OCI-LY7 (cell line): ENCODE data around the gene NCF2. TPM values are rescaled to one million over a fixed set of nuclear protein-coding genes. Genes with fewer than 3 reads are reported as not detected.

Experiments
- BruUV-seq: library from RNA; stranded (reverse); fragments of 400-500 nt; replicated peaks from 2 replicates; lab custom pipeline; 2021; lab: Mats Ljungman, UMichigan
- CTCF ChIA-PET: fragments of 300-600 bp; sonication (Branson Sonifier 250); formaldehyde crosslinking; loops from one replicate; lab custom pipeline; 2022; ENCODE audit warnings: antibody characterized with exemption; ENCODE audit not compliant: unreplicated experiment; lab: Charles Lee
- POLR2A ChIA-PET: fragments of 300-600 bp; sonication (Branson Sonifier 250); formaldehyde crosslinking; loops from one replicate; lab custom pipeline; 2022; ENCODE audit warnings: antibody characterized with exemption; lab: Charles Lee
- DNase-seq: peaks from one replicate; pipeline ENCODE4 v3.0.0-alpha.2; 2015; ENCODE audit warnings: low spot score
- H2AFZ ChIP-seq: fragments of 200-600 bp; sonication (generic), shearing (Covaris generic); 2 replicates; pipeline ENCODE4 v1.6.1; 2014; ENCODE audit warnings: mild to moderate bottlenecking, antibody characterized with exemption, low read length, moderate library complexity
- H3K27ac ChIP-seq: fragments of 200-600 bp; sonication (generic); 2 replicates; pipeline ENCODE4 v1.5.1; 2014; ENCODE audit warnings: mixed run types, low read depth, mild to moderate bottlenecking, moderate library complexity, low read length, inconsistent platforms; ENCODE audit not compliant: poor library complexity, severe bottlenecking
- H3K36me3 ChIP-seq: fragments of 200-600 bp; sonication (generic); 2 replicates; pipeline ENCODE4 v1.6.1; 2014; ENCODE audit warnings: mild to moderate bottlenecking, antibody characterized with exemption, low read length, moderate library complexity, mixed read lengths; ENCODE audit not compliant: insufficient read depth
- H3K4me1 ChIP-seq: fragments of 200-600 bp; sonication (generic); 2 replicates; pipeline ENCODE4 v1.5.1; 2014; ENCODE audit warnings: mild to moderate bottlenecking, low read length; ENCODE audit not compliant: insufficient read depth, poor library complexity, severe bottlenecking
- H3K4me2 ChIP-seq: fragments of 200-600 bp; sonication (generic); 2 replicates; pipeline ENCODE4 v1.6.1; 2014; ENCODE audit warnings: mild to moderate bottlenecking, low read length
- H3K4me3 ChIP-seq: fragments of 200-600 bp; sonication (generic); 2 replicates; pipeline ENCODE4 v1.5.1; 2014; ENCODE audit warnings: mild to moderate bottlenecking, low read depth, low read length; ENCODE audit not compliant: poor library complexity, severe bottlenecking
- H3K79me2 ChIP-seq: fragments of 200-600 bp; sonication (generic); 2 replicates; pipeline ENCODE4 v1.6.1; 2016; ENCODE audit warnings: low read depth, mild to moderate bottlenecking, low read length, moderate library complexity, mixed read lengths; ENCODE audit not compliant: insufficient read depth
- H3K9me2 ChIP-seq: fragments of 200-600 bp; sonication (generic); 2 replicates; pipeline ENCODE4 v1.6.1; 2016; ENCODE audit warnings: mild to moderate bottlenecking, low read length, mixed read lengths; ENCODE audit not compliant: insufficient read depth
- H3K9me3 ChIP-seq: fragments of 200-600 bp; sonication (generic); 2 replicates; pipeline ENCODE4 v1.6.1; 2014; ENCODE audit warnings: mild to moderate bottlenecking, mixed run types, low read length, mixed read lengths
- H4K20me1 ChIP-seq: fragments of 200-600 bp; sonication (generic); 2 replicates; pipeline ENCODE4 v1.6.1; 2014; ENCODE audit warnings: mild to moderate bottlenecking, antibody characterized with exemption, low read length, moderate library complexity, mixed read lengths; ENCODE audit not compliant: insufficient read depth
- CTCF ChIP-seq: fragments of 200-600 bp; sonication (generic); conservative IDR thresholded peaks from 2 replicates; pipeline ENCODE4 v1.5.1; 2014; ENCODE audit warnings: mild to moderate bottlenecking, antibody characterized with exemption, low read length, moderate library complexity, mixed read lengths
- EZH2phosphoT487 ChIP-seq: fragments of 200-600 bp; sonication (generic); IDR thresholded peaks from 2 replicates; pipeline ENCODE4 v1.6.1; 2018; ENCODE audit warnings: low read depth, borderline replicate concordance, mild to moderate bottlenecking, mixed run types, antibody characterized with exemption, low read length, moderate library complexity, mixed read lengths
- intact Hi-C: fragments of 100-400 bp; cut with micrococcal nuclease; formaldehyde crosslinking; loops from one replicate; pipeline ENCODE4 v1.10.0; 2022; ENCODE audit not compliant: unreplicated experiment
- total RNA-seq, 2 experiments: library from RNA; depleted of rRNA in 1 of 2; stranded (reverse); fragments of >200 nt in 1 of 2; shearing (Covaris generic) in 1 of 2; gene quantifications; 2 replicates each; pipeline ENCODE4 v1.2.3, GENCODE V29; 2014 to 2022

NCF2 gene
- total RNA-seq, 2 experiments from 2014 or later = 4.0 to 17.4 TPM

DNA sequence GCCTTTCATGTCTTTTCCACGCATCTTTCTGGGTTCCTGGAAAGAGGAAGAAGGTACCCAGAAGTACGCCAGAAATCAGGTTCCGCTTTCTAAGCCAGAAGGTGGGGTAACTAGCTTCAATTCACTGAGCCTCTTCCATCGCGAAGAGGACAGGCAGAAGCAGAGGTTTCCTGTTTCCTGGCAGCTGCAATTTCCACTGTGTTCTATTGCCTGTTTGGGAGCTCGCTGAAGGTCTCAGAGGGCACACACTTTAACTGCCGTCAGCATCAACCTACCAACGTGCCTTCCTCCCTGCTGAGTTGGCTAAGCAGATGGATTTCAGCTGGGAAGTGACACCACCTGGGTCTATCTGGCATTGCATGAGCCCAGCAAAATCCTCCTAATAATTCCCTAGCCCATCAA lies 10.0 kb downstream of the NCF2 start:
- peaks cover 37% of the 10 kb centered on the region for H3K4me1 ChIP-seq
- intact Hi-C loops = loop anchor here (2.0 kb wide), 1 partner anchor 109 kb away; no protein-coding TSS in a partner anchor
- peak overlapping the region; percentile 41; the same call in 1 of the 2 replicates for H3K4me2 ChIP-seq
- no peak overlapping the region for H3K27ac ChIP-seq
- CTCF ChIA-PET = interaction anchor here (1.0 to 1.1 kb wide), 2 partner anchors 11 to 304 kb away, joined by 3 read pairs; no protein-coding TSS in a partner anchor
- no peak overlapping the region for H3K4me3 ChIP-seq
- POLR2A ChIA-PET = interaction anchor here (0.6 to 2.3 kb wide), 12 partner anchors 7 to 395 kb away, joined by 3 to 14 read pairs (median 4); partner anchors contain the start of gene NCF2
- no peak for TF ChIP-seq EZH2phosphoT487
- TF ChIP-seq CTCF = peak; percentile 56
- no peaks in the 10 kb centered on the region for H3K79me2 ChIP-seq
- no TSS peak for BruUV-seq
- H3K9me2 ChIP-seq = no peaks in the 10 kb centered on the region
- H2AFZ ChIP-seq = no peak overlapping the region
- no peaks in the 10 kb centered on the region for H3K9me3 ChIP-seq
- peak; percentile 38 for DNase-seq
- no peaks in the 10 kb centered on the region for H3K36me3 ChIP-seq
- no peaks in the 10 kb centered on the region for H4K20me1 ChIP-seq

DNA sequence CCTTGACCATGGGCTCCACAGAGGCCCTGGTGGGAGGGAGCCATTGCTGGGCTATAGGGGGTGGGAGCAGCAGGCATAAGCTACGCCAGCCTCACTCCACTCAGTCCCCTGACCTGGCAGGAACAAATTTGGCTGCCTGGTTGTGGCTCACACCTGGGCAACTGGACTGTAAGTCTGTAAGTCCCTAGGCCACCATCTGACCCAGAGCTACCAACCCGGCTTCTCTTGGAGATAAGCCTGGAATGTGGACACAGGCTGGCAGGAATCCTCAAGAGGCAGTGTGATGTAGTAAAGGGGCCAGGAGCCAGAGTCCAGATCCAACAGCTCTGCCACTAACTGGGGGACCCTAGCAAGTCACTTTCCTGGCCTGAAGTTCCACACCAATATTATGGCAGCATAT lies 11.4 kb downstream of the NCF2 start:
- BruUV-seq = no TSS peak
- Histone ChIP-seq H3K36me3 (no peaks in the 10 kb centered on the region), H3K27ac (no peak overlapping the region), H3K4me3 (no peak overlapping the region), H2AFZ (no peak overlapping the region), H3K79me2 (no peaks in the 10 kb centered on the region), H3K9me2 (no peaks in the 10 kb centered on the region), H4K20me1 (no peaks in the 10 kb centered on the region), H3K4me1 (peaks cover 23% of the 10 kb centered on the region), H3K9me3 (no peaks in the 10 kb centered on the region), H3K4me2 (no peak overlapping the region)
- no peak for DNase-seq
- POLR2A ChIA-PET = interaction anchor here (0.6 to 2.3 kb wide), 5 partner anchors 9 to 504 kb away, joined by 3 to 11 read pairs (median 6); partner anchors contain the start of gene NCF2
- intact Hi-C loops = no loop called here
- CTCF ChIA-PET = no interaction called here
- TF ChIP-seq CTCF (no peak), EZH2phosphoT487 (no peak)

- TF ChIP-seq CTCF = no peak
- no peak for TF ChIP-seq EZH2phosphoT487
- H2AFZ ChIP-seq = no peak overlapping the region
- H4K20me1 ChIP-seq = no peaks in the 10 kb centered on the region
- no peak overlapping the region for H3K4me2 ChIP-seq
- H3K4me3 ChIP-seq = no peak overlapping the region
- no peaks in the 10 kb centered on the region for H3K9me3 ChIP-seq
- CTCF ChIA-PET = no interaction called here
- intact Hi-C loops = no loop called here
- no peaks in the 10 kb centered on the region for H3K9me2 ChIP-seq
- POLR2A ChIA-PET = interaction anchor here (1.0 to 2.3 kb wide), 2 partner anchors 9 to 12 kb away, joined by 6 to 11 read pairs; partner anchors contain the start of gene NCF2
- H3K4me1 ChIP-seq = peaks cover 15% of the 10 kb centered on the region
- H3K27ac ChIP-seq = no peak overlapping the region
- no TSS peak for BruUV-seq
- no peaks in the 10 kb centered on the region for H3K79me2 ChIP-seq
- DNase-seq = no peak
- H3K36me3 ChIP-seq = no peaks in the 10 kb centered on the region
These were observed 12.3 kb downstream of the NCF2 start for GRCh38 chr1:183577897-183578465.
